Measurements from ENCODE around the gene CDIP1.

The CDIP1 gene

GRCh38 chr16:4561596-4561995, 23.0 kb upstream of the CDIP1 start:
- no peak overlapping the region for H3K4me3 ChIP-seq (replicated peaks in 1 of 2; ENCODE audit: low read depth in 2 of 2, low read length in 2 of 2)
- no peak for TF ChIP-seq CTCF (IDR thresholded peaks at IDR 0.05; ENCODE audit: low read depth, low read length)
- no peak for DNase-seq (ENCODE audit: low read depth in 2 of 2)

GRCh38 chr16:4557973-4558372, 19.4 kb upstream of the CDIP1 start:
- TF ChIP-seq CTCF (IDR thresholded peaks at IDR 0.05; ENCODE audit: low read depth, low read length), result no peak
- no peak for DNase-seq (ENCODE audit: low read depth in 2 of 2)
- H3K4me3 ChIP-seq (replicated peaks in 1 of 2; ENCODE audit: low read depth in 2 of 2, low read length in 2 of 2), result no peak overlapping the region

GRCh38 chr16:4556580-4556979, 18.0 kb upstream of the CDIP1 start:
- no peak for TF ChIP-seq CTCF (IDR thresholded peaks at IDR 0.05; ENCODE audit: low read depth, low read length)
- no peak overlapping the region for H3K4me3 ChIP-seq (replicated peaks in 1 of 2; ENCODE audit: low read depth in 2 of 2, low read length in 2 of 2)
- DNase-seq (ENCODE audit: low read depth in 2 of 2), result no peak

- peak in 1 of 2 donors; percentile 33 for DNase-seq (ENCODE audit: low read depth in 2 of 2)
- no peak for TF ChIP-seq CTCF (IDR thresholded peaks at IDR 0.05; ENCODE audit: low read depth, low read length)
- no peak within 1 kb of the TSS for H3K4me3 ChIP-seq (replicated peaks in 1 of 2; ENCODE audit: low read depth in 2 of 2, low read length in 2 of 2)
These were observed 17.5 kb upstream of the CDIP1 start, which contains the start of gene C16orf96 for GRCh38 chr16:4556112-4556511. C16orf96 (plus strand) TSS chr16:4556340; CDS start chr16:4556490, 150 bp downstream.

- no peak overlapping the region for H3K4me3 ChIP-seq (replicated peaks in 1 of 2; ENCODE audit: low read depth in 2 of 2, low read length in 2 of 2)
- DNase-seq (ENCODE audit: low read depth in 2 of 2), result no peak
- no peak for TF ChIP-seq CTCF (IDR thresholded peaks at IDR 0.05; ENCODE audit: low read depth, low read length)
These were observed 14.0 kb upstream of the CDIP1 start for GRCh38 chr16:4552541-4552940.

GRCh38 chr16:4550591-4550990, 12.0 kb upstream of the CDIP1 start:
- no peak for TF ChIP-seq CTCF (IDR thresholded peaks at IDR 0.05; ENCODE audit: low read depth, low read length)

GRCh38 chr16:4548124-4548523, 9.6 kb upstream of the CDIP1 start:
- no peak for TF ChIP-seq CTCF (IDR thresholded peaks at IDR 0.05; ENCODE audit: low read depth, low read length)
- no peak for DNase-seq (ENCODE audit: low read depth in 2 of 2)

More at GRCh38 chr16:4550591-4550990, 12.0 kb upstream of the CDIP1 start:
- no peak overlapping the region for H3K4me3 ChIP-seq (replicated peaks in 1 of 2; ENCODE audit: low read depth in 2 of 2, low read length in 2 of 2)
- DNase-seq (ENCODE audit: low read depth in 2 of 2), result peak in 1 of 2 donors; percentile 11

More at GRCh38 chr16:4548124-4548523, 9.6 kb upstream of the CDIP1 start:
- H3K4me3 ChIP-seq (replicated peaks in 1 of 2; ENCODE audit: low read depth in 2 of 2, low read length in 2 of 2), result no peak overlapping the region
